Activated T-cell treated with anti-CD3 and anti-CD28 coated beads, Interleukin-2, amount 50 U/mL, for 1 hour (primary cell): ENCODE results near the gene DHRS12.

Source experiments
- DNase-seq: peaks from one replicate; pipeline ENCODE4 v3.0.0-alpha.2; 2020

Gene DHRS12

DNA sequence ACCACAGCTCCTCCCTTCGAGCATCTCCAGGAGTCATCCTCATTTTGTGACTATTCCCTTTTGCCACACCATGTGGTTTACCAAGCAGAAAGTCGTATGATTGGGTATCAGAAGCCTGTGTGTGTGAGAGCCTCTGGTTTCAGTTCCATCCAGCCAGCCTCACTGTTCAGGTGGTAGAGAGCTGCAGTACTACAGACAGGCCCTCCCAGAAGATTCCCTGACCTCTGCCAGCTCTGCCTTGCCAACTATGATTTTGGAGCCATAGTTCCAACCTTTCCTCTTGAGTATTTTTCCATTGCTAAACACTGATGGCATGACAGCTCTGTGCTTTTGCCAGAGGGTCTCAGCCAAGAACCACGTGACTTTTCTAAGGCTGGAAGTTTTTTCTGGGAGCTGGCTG, 82.5 kb downstream of the DHRS12 start:
- DNase-seq: no peak

- no peak for DNase-seq
Measured at GRCh38 chr13:51719394-51719793, 84.6 kb downstream of the DHRS12 start.
